BE2C (cell line): Measurements from ENCODE around the gene MMP10.

Experiments used
- DNase-seq: peaks from one replicate; pipeline ENCODE4 v3.0.0-alpha.2; 2020
- H3K27me3 ChIP-seq: fragments of 250-450 bp; sonication (Bioruptor Pico); 2 replicates; pipeline ENCODE4 v1.5.1; 2020; ENCODE audit warnings: mild to moderate bottlenecking
- H3K36me3 ChIP-seq: fragments of 250-450 bp; sonication (Bioruptor Pico); 2 replicates; pipeline ENCODE4 v1.5.1; 2020; ENCODE audit warnings: mild to moderate bottlenecking
- H3K4me1 ChIP-seq: fragments of 250-450 bp; sonication (Bioruptor Pico); 2 replicates; pipeline ENCODE4 v1.5.1; 2020
- H3K4me3 ChIP-seq: 2 replicates; pipeline ENCODE4 v1.5.1; 2011; ENCODE audit warnings: low read depth, low read length
- H3K9me3 ChIP-seq: fragments of 250-450 bp; sonication (Bioruptor Pico); 2 replicates; pipeline ENCODE4 v1.5.1; 2020
- TF ChIP-seq, protein P1 (sequence below): IDR thresholded peaks from 2 replicates; pipeline ENCODE4 v1.5.1; 2012; ENCODE audit warnings: mild to moderate bottlenecking, low read depth, low read length

Gene MMP10

DNA sequence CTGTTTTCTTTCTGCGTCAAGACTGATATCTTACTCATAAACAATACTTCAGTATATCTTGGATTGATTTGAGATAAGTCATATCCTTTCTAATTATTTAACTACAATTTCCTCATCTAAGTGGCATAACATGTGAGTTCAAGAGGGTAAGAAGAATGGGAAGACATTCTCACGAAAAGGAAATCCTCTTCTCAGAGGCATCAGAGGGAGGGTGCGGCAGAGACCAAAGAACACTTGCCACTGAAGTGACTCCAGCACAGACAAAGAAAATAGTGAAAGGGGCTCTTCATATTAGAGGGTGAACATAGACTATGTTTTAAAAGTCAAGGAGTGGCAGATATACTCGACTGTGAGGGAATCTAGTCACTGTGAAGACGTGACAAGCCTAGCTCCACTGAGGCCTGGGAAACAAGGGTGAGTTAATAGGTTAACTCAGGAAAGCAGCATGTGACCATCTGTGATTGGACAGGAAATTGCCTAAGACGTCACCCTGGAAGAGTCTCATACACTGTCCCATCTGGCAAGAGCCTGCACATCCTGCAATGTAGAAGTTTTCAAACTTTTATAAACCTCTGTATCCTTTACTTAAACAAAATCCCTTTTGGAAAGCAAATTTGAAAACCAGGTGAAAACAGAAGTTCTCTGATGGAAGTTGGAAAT is 19.4 kb upstream of the MMP10 start:
- DNase-seq, result no peak
- TF ChIP-seq, protein P1, sequence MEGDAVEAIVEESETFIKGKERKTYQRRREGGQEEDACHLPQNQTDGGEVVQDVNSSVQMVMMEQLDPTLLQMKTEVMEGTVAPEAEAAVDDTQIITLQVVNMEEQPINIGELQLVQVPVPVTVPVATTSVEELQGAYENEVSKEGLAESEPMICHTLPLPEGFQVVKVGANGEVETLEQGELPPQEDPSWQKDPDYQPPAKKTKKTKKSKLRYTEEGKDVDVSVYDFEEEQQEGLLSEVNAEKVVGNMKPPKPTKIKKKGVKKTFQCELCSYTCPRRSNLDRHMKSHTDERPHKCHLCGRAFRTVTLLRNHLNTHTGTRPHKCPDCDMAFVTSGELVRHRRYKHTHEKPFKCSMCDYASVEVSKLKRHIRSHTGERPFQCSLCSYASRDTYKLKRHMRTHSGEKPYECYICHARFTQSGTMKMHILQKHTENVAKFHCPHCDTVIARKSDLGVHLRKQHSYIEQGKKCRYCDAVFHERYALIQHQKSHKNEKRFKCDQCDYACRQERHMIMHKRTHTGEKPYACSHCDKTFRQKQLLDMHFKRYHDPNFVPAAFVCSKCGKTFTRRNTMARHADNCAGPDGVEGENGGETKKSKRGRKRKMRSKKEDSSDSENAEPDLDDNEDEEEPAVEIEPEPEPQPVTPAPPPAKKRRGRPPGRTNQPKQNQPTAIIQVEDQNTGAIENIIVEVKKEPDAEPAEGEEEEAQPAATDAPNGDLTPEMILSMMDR, result no peak
- Histone ChIP-seq H3K9me3 (no peaks in the 10 kb centered on the region), H3K27me3 (peaks cover 5% of the 10 kb centered on the region; the same call in 1 of the 2 replicates), H3K4me1 (no peaks in the 10 kb centered on the region), H3K36me3 (no peaks in the 10 kb centered on the region), H3K4me3 (no peak overlapping the region)

DNA sequence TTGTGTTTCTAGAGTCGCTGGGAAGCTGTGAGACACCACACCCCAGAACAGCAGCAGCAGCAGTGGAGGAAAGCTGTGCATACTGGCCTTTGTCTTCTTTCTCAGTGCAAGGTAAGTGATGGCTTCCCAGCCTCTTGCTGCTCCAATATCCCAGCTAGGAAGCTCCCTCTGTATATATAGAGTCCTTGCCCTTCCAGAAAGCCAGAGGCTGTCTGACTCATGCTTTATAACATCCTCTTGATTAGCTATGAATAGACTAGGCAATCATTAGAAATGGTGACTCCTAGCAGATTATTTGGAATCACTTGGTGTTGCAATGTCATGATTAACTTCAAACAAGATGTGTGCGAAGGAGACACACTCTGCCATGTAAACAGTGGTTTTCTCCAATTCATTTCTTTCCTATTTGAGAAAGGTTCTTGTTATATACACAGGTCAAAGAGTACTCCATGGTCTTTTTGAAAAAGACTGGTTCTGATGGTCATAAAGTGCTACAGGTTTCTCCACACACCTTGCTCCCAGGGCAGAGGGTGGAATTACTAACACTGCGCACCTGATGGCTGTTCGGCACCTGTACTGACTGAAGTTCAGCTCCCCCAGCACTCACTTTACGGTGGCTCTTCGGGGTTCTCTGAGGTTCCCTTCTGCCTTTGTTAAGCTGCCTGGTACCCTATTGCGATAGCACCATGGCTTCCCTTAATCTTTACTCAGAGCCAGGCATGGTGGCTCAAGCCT is 17.8 kb upstream of the MMP10 start, which contains the start of gene MMP1:
TSS of gene MMP1 (minus strand) at position 149 of the 735 bp plus-strand sequence. CDS start at position 81, 68 bp downstream.
- H3K27me3 ChIP-seq, result peaks cover 5% of the 10 kb centered on the region; the same call in 1 of the 2 replicates
- no peaks in the 10 kb centered on the region for H3K9me3 ChIP-seq
- no peaks in the 10 kb centered on the region for H3K4me1 ChIP-seq
- TF ChIP-seq, protein P1, result no peak
- DNase-seq, result no peak
- H3K4me3 ChIP-seq, result no peak within 1 kb of the TSS
- no peaks in the 10 kb centered on the region for H3K36me3 ChIP-seq

DNA sequence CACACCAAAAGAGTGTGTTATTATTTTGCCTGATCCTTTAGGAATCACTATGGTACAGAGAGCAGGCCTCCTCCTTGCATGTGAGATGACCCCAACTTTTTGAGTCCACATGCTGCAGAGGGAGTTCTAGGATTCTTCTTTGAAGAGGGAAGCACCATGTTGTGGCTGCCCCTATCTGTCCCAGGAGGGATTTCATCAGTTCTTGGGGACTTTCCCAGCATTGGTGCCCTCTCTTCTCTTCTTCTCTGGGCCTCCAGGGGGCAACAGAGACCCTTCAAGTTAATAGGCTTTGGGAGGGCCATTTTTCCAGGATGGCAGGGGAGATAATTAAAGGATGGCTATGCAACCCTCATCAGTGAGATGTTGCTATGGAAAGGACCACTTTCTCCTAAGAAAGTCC is 14.0 kb upstream of the MMP10 start:
- H3K4me1 ChIP-seq, result no peaks in the 10 kb centered on the region
- no peaks in the 10 kb centered on the region for H3K9me3 ChIP-seq
- H3K27me3 ChIP-seq, result peaks cover 8% of the 10 kb centered on the region
- no peak overlapping the region for H3K4me3 ChIP-seq
- TF ChIP-seq, protein P1, result peak; percentile 63
- peak; percentile 35 for DNase-seq
- no peaks in the 10 kb centered on the region for H3K36me3 ChIP-seq

DNA sequence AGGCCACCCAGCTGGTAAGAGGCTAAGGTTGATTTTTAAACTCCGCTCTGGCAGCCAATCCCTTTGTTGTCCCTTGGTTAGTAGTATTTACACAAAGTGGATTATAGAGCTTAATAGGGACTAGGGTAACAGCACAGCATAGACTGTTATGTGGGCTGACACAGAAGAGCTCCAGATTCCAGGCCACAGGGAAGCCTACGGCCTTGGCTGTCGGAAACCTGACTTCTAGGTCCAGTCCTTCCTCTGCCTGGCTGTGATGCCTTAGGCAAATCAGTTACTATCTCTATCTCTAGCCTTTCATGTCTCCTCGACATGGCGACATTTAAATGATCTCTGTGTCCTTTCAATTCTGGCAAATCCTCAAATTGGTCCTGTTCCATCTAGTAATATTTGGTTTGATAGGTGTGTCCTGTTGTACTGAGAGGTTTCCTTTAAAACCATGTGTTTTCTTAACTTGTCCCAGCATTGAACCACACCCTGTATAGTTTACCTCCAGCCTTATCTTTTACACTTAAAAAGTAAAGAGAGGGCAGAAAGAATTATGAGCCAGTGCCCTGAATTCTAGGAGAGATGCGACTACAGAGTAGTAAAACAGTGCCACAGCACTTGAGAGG is 13.4 kb upstream of the MMP10 start:
- peaks cover 8% of the 10 kb centered on the region for H3K27me3 ChIP-seq
- H3K4me3 ChIP-seq, result no peak overlapping the region
- no peak for DNase-seq
- H3K4me1 ChIP-seq, result no peaks in the 10 kb centered on the region
- TF ChIP-seq, protein P1, result no peak
- H3K9me3 ChIP-seq, result no peaks in the 10 kb centered on the region
- no peaks in the 10 kb centered on the region for H3K36me3 ChIP-seq

DNA sequence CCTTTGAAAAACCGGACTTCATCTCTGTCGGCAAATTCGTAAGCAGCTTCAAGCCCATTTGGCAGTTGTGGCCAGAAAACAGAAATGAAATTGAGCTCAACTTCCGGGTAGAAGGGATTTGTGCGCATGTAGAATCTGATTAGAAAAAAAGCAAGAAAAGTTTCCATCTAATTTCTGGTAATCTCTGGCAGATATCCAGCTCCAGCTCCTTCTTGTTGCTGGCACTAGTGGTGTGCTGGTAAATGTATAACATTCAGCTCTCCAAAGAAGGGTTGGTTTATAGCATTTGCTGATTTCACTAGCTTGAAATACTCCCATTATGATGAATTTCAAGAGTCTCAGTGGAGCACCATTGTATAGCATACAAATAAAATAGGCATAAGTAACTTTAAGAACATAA is 12.2 kb upstream of the MMP10 start:
- H3K4me3 ChIP-seq, result no peak overlapping the region
- no peaks in the 10 kb centered on the region for H3K9me3 ChIP-seq
- TF ChIP-seq, protein P1, result no peak
- no peaks in the 10 kb centered on the region for H3K4me1 ChIP-seq
- no peaks in the 10 kb centered on the region for H3K36me3 ChIP-seq
- DNase-seq, result no peak
- H3K27me3 ChIP-seq, result peaks cover 3% of the 10 kb centered on the region
